HG03575 (cell line): Measurements from ENCODE around the gene EPS8L3.
"Not testable (repeated sequence)": the region's sequence is repeated elsewhere in the genome, so short reads cannot be mapped to it uniquely, and the experiment has no call there.

Experiments
- ATAC-seq: cut with Tn5 transposase; IDR thresholded peaks from one replicate; pipeline ENCODE4 v1.9.1; 2021; ENCODE audit not compliant: unreplicated experiment, insufficient number of reproducible peaks, low FRiP score; ENCODE audit errors: extremely low read depth

EPS8L3 gene

GRCh38 chr1:109763646-109764415 lies at the start of gene EPS8L3:
EPS8L3 (minus strand) TSS chr1:109763923; CDS start chr1:109761749, 2,174 bp downstream.
- no peak for ATAC-seq

GRCh38 chr1:109812691-109813393 lies 49.1 kb upstream of the EPS8L3 start:
- no peak for ATAC-seq

- ATAC-seq: no peak
Observed at GRCh38 chr1:109808703-109809102, 45.0 kb upstream of the EPS8L3 start.

- ATAC-seq: no peak
Observed at GRCh38 chr1:109807822-109808680, 44.3 kb upstream of the EPS8L3 start.

- ATAC-seq: no peak
Observed at GRCh38 chr1:109807402-109807801, 43.7 kb upstream of the EPS8L3 start.

- ATAC-seq: no peak
Observed at GRCh38 chr1:109806733-109807400, 43.1 kb upstream of the EPS8L3 start.

GRCh38 chr1:109805486-109806165 lies 41.9 kb upstream of the EPS8L3 start:
- no peak for ATAC-seq

GRCh38 chr1:109804660-109805059 lies 40.9 kb upstream of the EPS8L3 start:
- ATAC-seq: no peak

GRCh38 chr1:109803901-109804331 lies 40.2 kb upstream of the EPS8L3 start:
- no peak for ATAC-seq

- ATAC-seq: no peak
Observed at GRCh38 chr1:109802901-109803561, 39.3 kb upstream of the EPS8L3 start.

GRCh38 chr1:109802136-109802900 lies 38.6 kb upstream of the EPS8L3 start:
- no peak for ATAC-seq

- no peak for ATAC-seq
Observed at GRCh38 chr1:109801791-109802135, 38.0 kb upstream of the EPS8L3 start.

- no peak for ATAC-seq
Observed at GRCh38 chr1:109800291-109800690, 36.6 kb upstream of the EPS8L3 start.

GRCh38 chr1:109799445-109799844 lies 35.7 kb upstream of the EPS8L3 start:
- ATAC-seq: no peak

GRCh38 chr1:109797303-109797595 lies 33.5 kb upstream of the EPS8L3 start:
- not testable (repeated sequence) for ATAC-seq

GRCh38 chr1:109796484-109797302 lies 33.0 kb upstream of the EPS8L3 start:
- no peak for ATAC-seq
